ENCODE measurements around the gene GPRC5B. TPM values are rescaled to one million over a fixed set of nuclear protein-coding genes. Genes with fewer than 3 reads are reported as not detected.
A peak's percentile ranks its signal among the peaks of the same experiment; 100 is the strongest.

Gene GPRC5B
- total RNA-seq, 2 experiments from 2014 or later, result 0.18 TPM; not detected in 1

DNA sequence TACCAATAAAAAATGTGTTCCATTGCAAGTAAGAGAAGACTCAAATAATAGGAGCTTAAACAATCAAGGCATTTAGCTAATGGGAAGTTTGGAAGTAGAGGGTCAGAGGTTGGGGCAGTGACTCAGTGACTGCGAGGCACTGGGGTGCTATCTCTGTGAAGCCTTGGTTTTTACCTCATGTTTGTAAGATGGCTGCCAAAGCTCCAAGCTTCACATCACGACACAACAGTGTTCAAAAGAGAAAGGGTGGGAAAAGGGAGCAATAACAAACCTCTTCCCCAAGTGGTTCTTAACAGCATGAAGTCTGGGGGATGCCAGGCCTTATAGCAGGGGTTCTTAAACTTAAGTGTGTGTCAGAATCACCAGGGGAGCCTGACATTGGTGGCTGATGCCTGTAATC lies 26.6 kb upstream of the GPRC5B start:
- peaks cover 8% of the 10 kb centered on the region for H3K27me3 Mint-ChIP-seq
- H3K9me3 Mint-ChIP-seq, result no peaks in the 10 kb centered on the region
- H3K4me1 Mint-ChIP-seq, result peaks cover 7% of the 10 kb centered on the region
- DNase-seq, result no peak
- no peak overlapping the region for H3K27ac Mint-ChIP-seq
- ChIA-PET POLR2A (no interaction called here), CTCF (interaction anchor here (1.0 kb wide), 1 partner anchor 389 kb away, joined by 3 read pairs; no protein-coding TSS in a partner anchor)
- no peaks in the 10 kb centered on the region for H3K36me3 Mint-ChIP-seq (ENCODE audit: low read depth)
- H3K4me3 Mint-ChIP-seq, result no peak overlapping the region

DNA sequence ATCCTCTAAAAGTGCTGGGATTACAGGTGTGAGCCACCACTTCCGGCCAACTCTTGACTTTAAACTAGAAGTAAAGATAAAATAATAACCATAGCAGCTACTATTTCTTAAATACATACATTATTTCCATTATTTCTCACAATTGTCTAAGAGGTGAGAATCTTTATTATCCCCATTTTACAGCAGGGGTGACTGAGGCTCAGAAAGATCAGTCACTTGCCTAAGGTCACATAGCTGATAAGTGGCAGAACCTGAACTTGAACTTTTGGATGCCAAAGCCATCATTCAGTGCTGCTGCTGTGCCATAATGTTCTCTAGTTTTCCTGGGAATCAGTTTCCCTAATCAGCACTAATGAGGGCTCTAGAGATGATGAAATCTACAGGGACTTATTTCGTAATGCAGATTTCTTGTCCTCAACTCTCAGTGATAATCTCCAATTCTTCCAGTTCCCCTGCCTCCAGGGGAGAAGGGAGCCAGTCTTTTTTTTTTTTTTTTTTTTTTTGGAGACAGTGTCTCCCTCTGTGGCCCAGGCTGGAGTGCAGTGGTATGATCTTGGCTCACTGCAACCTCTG lies 25.2 kb upstream of the GPRC5B start:
- CTCF ChIA-PET, result interaction anchor here (1.1 to 3.7 kb wide), 3 partner anchors 11 to 475 kb away, joined by 4 to 56 read pairs (median 56); no protein-coding TSS in a partner anchor
- DNase-seq, result no peak
- Mint-ChIP-seq H3K4me3 (no peak overlapping the region), H3K27me3 (peaks cover 8% of the 10 kb centered on the region), H3K27ac (no peak overlapping the region), H3K4me1 (peaks cover 7% of the 10 kb centered on the region), H3K9me3 (no peaks in the 10 kb centered on the region), H3K36me3 (ENCODE audit: low read depth) (no peaks in the 10 kb centered on the region)
- POLR2A ChIA-PET, result no interaction called here

DNA sequence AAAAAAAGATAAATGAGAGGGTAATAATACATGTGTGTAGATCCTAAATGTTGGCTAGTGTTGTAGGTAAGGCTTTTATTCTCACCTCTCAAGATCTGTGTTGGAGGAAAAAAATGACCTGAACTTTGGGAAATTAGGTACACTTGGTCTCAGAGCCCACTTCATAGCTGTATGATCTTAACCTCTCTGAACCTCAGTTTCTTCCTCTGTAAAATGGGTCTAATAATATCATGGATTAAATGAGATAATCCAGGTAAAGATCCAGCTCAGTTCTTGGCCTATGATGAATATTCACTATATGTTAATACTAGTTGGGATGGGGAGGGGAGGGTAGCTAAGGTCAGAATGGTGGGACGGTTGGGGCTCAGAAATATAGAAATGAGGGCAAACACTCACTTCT lies 24.3 kb upstream of the GPRC5B start:
- peaks cover 7% of the 10 kb centered on the region for H3K4me1 Mint-ChIP-seq
- H3K36me3 Mint-ChIP-seq (ENCODE audit: low read depth), result no peaks in the 10 kb centered on the region
- DNase-seq, result no peak
- CTCF ChIA-PET, result interaction anchor here (1.9 to 3.7 kb wide), 3 partner anchors 11 to 476 kb away, joined by 10 to 56 read pairs (median 56); no protein-coding TSS in a partner anchor
- peaks cover 8% of the 10 kb centered on the region for H3K27me3 Mint-ChIP-seq
- POLR2A ChIA-PET, result no interaction called here
- no peak overlapping the region for H3K27ac Mint-ChIP-seq
- no peaks in the 10 kb centered on the region for H3K9me3 Mint-ChIP-seq
- H3K4me3 Mint-ChIP-seq, result no peak overlapping the region

DNA sequence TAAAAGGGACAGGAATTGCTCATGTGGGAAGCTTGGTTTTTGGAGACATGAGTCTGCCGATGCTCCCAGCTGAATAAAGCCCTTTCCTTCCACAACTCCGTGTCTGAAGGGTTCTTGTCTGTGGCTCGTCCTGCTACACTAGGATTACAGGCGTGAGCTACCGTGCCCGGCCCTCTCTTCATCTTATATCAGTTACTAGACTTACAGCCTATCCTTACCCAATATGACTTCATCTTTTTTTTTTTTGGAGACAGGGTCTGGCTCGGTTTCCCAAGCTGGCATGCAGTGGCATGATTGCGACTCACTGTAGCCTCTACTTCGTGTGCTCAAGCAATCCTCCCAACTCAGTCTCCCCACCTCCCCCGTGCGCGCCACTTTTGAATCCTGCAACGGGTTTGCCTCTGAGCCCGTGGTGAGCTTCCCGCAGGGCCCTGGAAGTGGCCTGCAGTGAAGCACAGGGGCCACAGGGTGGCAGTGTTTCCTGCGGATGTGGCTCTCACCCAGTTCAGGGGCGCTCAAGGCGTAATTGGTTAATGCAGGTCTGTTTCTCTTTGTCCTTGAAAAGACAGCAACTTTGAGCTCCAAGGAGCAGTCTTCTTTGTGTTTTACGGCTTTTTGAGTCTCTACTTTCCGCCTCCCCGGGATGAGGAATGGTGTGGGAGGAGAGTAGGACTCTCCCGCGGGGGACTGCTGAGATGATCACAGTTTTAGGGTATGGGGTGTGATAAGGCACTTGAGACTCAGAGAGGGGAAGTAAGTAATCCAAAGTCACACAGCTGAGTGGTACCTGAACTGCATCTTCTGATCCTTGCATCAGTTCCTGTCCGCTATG lies 22.7 kb upstream of the GPRC5B start:
- ChIA-PET CTCF (interaction anchor here (0.6 to 3.7 kb wide), 33 partner anchors 9 to 477 kb away, joined by 3 to 56 read pairs (median 5); partner anchors contain the start of gene GPRC5B), POLR2A (interaction anchor here (0.9 kb wide), 2 partner anchors 8 to 393 kb away, joined by 5 to 8 read pairs; no protein-coding TSS in a partner anchor)
- DNase-seq, result peak; percentile 76
- Mint-ChIP-seq H3K4me3 (no peak overlapping the region), H3K27me3 (peaks cover 5% of the 10 kb centered on the region), H3K27ac (no peak overlapping the region), H3K9me3 (no peaks in the 10 kb centered on the region), H3K36me3 (ENCODE audit: low read depth) (no peaks in the 10 kb centered on the region), H3K4me1 (peaks cover 7% of the 10 kb centered on the region)

DNA sequence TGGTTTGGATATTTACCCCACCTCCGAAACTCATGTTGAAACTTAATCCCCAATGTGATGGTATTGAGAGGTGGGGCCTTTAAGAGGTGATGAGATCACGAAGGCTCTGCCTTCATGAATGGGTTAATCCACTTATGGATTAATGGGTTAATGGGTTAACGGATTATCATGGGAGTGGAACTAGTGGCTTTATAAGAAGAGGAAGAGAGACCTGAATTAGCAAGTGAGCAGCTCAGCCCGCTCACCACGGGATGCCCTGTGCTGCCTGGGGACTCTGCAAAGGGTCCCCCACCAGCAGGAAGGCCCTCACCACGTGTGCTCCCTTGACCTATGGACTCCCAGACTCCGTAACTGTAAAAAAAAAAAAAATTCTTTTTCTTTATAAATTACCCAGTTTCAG lies 16.5 kb upstream of the GPRC5B start:
- H3K27ac Mint-ChIP-seq, result no peak overlapping the region
- no peaks in the 10 kb centered on the region for H3K36me3 Mint-ChIP-seq (ENCODE audit: low read depth)
- no peaks in the 10 kb centered on the region for H3K4me1 Mint-ChIP-seq
- no peaks in the 10 kb centered on the region for H3K9me3 Mint-ChIP-seq
- ChIA-PET CTCF (interaction anchor here (1.0 to 2.0 kb wide), 3 partner anchors 12 to 484 kb away, joined by 3 to 7 read pairs (median 3); no protein-coding TSS in a partner anchor), POLR2A (no interaction called here)
- DNase-seq, result no peak
- H3K27me3 Mint-ChIP-seq, result peaks cover 2% of the 10 kb centered on the region
- H3K4me3 Mint-ChIP-seq, result no peak overlapping the region

DNA sequence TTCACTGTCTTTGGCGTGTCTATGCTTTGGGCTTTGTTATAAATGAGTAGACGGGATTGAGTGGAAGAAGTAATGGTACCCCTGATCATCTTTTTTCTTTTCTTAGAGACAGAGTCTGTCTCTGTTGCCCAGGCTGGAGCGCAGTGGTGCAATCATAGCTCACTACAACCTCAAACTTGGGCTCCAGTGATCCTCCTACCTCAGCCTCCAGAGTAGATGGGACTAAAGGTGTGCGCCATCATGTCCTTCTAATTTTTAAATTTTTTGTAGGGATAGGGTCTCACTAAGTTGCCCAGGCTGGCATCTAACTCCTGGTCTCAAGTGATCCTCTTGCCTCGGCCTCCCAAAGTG lies 14.9 kb upstream of the GPRC5B start:
- no peak overlapping the region for H3K27ac Mint-ChIP-seq
- DNase-seq, result no peak

DNA sequence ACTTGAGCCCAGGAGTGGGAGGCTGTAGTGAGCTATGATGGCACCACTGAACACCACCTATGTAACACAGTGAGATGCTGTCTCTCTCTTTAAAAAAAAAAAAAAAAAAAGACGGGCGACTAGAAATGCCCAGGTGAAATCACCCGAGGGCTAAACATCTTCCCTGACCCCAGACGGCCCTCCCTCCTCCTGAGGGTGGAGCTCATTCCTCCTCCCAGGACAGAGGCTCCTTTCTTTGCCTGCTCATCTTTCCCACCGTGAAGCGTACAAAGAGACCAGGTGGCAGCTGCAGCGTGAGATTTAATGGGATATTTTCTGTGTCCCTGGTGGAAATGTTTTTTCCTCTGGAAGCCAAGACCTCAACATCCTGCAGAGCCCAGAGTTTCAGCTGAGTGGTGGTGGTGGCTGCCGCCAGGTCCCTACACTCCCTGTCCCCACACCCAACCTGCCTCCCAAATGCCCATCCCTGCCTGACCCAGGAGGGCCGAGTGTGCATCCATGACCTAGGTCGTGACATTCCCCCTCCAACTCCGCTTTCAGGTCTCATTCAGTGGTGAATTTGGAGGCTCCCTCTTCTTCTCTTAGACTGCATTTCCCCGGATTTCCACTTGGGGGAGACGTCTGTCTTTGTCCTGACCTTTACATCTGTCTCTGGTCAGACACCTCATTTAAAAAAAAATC lies 14.4 kb upstream of the GPRC5B start:
- CTCF ChIA-PET, result interaction anchor here (0.6 to 2.3 kb wide), 14 partner anchors 8 to 1108 kb away, joined by 3 to 23 read pairs (median 4); partner anchors contain the start of gene VPS35L
- Mint-ChIP-seq H3K4me3 (no peak overlapping the region), H3K4me1 (no peaks in the 10 kb centered on the region), H3K9me3 (no peaks in the 10 kb centered on the region), H3K27me3 (peaks cover 2% of the 10 kb centered on the region), H3K36me3 (ENCODE audit: low read depth) (no peaks in the 10 kb centered on the region), H3K27ac (no peak overlapping the region)
- DNase-seq, result peak; percentile 46
- POLR2A ChIA-PET, result interaction anchor here (1.2 kb wide), 1 partner anchor 8 kb away, joined by 5 read pairs; no protein-coding TSS in a partner anchor

More for the DNA sequence above, 14.9 kb upstream of the GPRC5B start:
- no peaks in the 10 kb centered on the region for H3K9me3 Mint-ChIP-seq
- no peaks in the 10 kb centered on the region for H3K4me1 Mint-ChIP-seq
- no peak overlapping the region for H3K4me3 Mint-ChIP-seq
- CTCF ChIA-PET, result interaction anchor here (0.9 to 2.3 kb wide), 11 partner anchors 8 to 484 kb away, joined by 3 to 23 read pairs (median 4); partner anchors contain the start of genes GPRC5B and VPS35L
- H3K27me3 Mint-ChIP-seq, result peaks cover 2% of the 10 kb centered on the region
- no peaks in the 10 kb centered on the region for H3K36me3 Mint-ChIP-seq (ENCODE audit: low read depth)
- POLR2A ChIA-PET, result interaction anchor here (1.2 kb wide), 1 partner anchor 8 kb away, joined by 5 read pairs; no protein-coding TSS in a partner anchor

DNA sequence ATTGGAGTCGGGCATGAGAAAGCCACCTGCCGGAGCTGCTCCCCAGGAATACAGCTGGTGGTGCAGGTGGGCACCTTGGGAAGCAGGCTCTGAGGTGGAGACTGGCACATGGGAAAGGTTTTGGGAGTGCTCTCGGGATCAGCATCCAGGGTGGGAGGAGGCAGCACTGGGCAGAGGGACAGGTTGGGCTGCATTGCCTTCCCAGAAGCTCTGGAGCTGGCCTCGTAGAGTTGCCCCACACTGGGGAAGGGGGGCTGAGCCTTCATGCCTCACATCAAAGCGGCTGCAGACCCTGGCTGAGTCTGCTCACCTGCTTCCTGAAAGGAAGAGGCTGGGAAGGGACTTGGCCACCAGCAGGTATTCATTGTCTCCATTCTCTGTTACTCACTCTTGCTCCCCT lies 13.5 kb upstream of the GPRC5B start:
- ChIA-PET POLR2A (no interaction called here), CTCF (interaction anchor here (0.6 to 2.3 kb wide), 9 partner anchors 9 to 402 kb away, joined by 3 to 23 read pairs (median 4); partner anchors contain the start of gene VPS35L)
- Mint-ChIP-seq H3K4me1 (no peaks in the 10 kb centered on the region), H3K9me3 (no peaks in the 10 kb centered on the region), H3K4me3 (no peak overlapping the region), H3K27ac (no peak overlapping the region), H3K36me3 (ENCODE audit: low read depth) (no peaks in the 10 kb centered on the region), H3K27me3 (peaks cover 4% of the 10 kb centered on the region)
- no peak for DNase-seq

DNA sequence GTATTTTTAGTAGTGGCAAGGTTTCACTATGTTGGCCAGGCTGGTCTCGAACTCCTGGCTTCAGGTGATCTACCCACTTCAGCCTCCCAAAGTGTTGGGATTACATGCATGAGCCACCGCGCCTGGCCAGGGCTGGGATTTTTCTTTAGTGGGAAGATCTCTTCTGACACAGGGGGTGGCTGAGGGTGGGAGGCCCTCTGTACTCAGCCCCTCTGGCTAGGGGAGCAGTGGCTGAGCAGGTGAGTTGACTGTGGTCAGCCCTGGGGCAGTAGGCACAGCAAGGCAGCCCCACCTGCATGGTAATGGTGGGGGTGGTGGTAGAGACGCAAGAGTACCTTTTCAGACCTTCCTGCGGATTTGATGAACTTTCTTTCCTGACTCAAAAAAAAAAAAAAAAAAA lies 12.3 kb upstream of the GPRC5B start:
- ChIA-PET POLR2A (no interaction called here), CTCF (no interaction called here)
- Mint-ChIP-seq H3K27me3 (peaks cover 4% of the 10 kb centered on the region), H3K36me3 (ENCODE audit: low read depth) (no peaks in the 10 kb centered on the region), H3K4me1 (no peaks in the 10 kb centered on the region), H3K4me3 (no peak overlapping the region), H3K27ac (no peak overlapping the region), H3K9me3 (no peaks in the 10 kb centered on the region)
- no peak for DNase-seq

DNA sequence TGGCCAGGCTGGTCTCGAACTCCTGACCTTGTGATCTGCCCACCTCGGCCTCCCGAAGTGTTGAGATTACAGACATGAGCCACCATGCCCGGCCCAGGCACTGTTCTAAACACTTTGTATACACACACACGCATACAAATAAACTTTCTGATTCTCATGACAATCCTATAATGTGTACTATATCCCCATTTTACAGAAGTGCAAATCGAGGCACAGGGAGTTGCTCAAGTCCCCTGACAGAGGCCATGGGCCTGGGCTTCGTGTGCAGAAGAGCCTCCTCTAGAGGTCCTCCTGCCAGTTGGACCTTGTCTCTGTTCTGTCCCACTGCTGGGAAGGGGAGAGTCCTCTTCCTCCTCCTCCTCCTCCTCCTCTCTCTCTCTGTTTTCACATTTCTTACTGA lies 9.9 kb upstream of the GPRC5B start:
- Mint-ChIP-seq H3K36me3 (ENCODE audit: low read depth) (no peaks in the 10 kb centered on the region), H3K9me3 (no peaks in the 10 kb centered on the region), H3K27ac (no peak overlapping the region), H3K4me3 (no peak overlapping the region), H3K4me1 (no peaks in the 10 kb centered on the region), H3K27me3 (peaks cover 4% of the 10 kb centered on the region)
- ChIA-PET CTCF (interaction anchor here (0.7 kb wide), 1 partner anchor 309 kb away, joined by 3 read pairs; no protein-coding TSS in a partner anchor), POLR2A (no interaction called here)
- DNase-seq, result no peak

DNA sequence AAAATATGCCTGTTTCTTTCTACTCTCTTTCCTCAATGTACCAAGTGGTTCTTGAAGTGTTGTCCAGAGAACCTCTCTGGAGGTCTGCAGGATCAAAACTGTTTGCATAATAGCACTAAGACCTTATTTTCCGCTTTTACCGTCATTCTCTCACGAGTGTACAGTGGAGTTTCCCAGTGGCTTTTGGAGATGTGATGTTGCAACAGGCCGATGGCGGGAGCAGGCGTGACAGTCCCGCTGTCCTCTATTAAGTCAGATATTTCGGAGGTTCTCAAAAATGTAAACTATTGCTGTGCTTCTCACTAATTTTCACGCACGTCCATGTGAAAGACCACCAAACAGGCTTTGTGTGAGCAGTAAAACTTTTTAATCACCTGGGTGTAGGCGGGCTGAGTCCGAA lies 8.3 kb upstream of the GPRC5B start:
- H3K27ac Mint-ChIP-seq, result no peak overlapping the region
- H3K36me3 Mint-ChIP-seq (ENCODE audit: low read depth), result no peaks in the 10 kb centered on the region
- ChIA-PET POLR2A (no interaction called here), CTCF (no interaction called here)
- H3K27me3 Mint-ChIP-seq, result peaks cover 2% of the 10 kb centered on the region
- H3K4me3 Mint-ChIP-seq, result no peak overlapping the region
- no peak for DNase-seq
- no peaks in the 10 kb centered on the region for H3K9me3 Mint-ChIP-seq
- no peaks in the 10 kb centered on the region for H3K4me1 Mint-ChIP-seq

DNA sequence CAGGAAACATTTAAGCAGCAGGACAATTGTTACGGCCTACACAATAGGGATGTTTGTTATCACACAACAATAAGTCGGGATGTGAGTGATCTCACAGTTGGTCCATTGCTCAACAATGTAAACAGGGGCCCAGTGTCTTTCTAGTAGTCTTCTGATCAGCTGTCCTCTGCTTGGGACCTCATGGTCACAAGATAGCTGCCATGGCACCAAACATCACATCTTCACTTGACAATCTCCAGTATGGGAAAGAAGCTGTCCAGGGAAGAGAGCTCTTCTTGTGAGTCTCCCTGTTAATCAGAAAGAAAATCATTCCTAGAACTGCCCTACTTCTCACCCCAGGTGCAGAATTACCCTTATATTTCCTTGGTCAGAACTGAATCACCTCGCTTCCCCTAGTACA lies 6.3 kb upstream of the GPRC5B start:
- CTCF ChIA-PET, result interaction anchor here (1.3 to 2.3 kb wide), 5 partner anchors 16 to 335 kb away, joined by 3 to 8 read pairs (median 5); partner anchors contain the start of gene VPS35L

DNA sequence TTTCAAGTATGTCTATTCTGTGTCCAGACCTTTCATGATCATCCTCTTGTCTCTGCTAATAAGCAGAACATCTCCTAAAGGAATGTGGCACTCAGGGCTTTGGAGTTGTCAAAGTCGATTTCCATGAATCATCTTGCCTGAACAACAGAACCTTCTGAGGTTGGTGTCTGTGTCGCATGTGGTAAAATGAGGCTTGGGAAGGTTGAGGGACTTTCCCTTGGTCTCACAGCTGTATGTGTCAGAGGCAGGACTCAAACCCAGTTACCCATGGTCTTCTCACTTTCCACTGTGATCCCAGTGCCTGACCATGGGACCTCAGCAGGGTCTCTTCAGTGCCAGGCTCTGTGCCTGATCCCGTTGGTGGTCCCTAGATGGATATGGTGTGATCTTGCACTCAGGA lies 4.2 kb upstream of the GPRC5B start:
- no peak for DNase-seq
- H3K36me3 Mint-ChIP-seq (ENCODE audit: low read depth), result peaks cover 2% of the 10 kb centered on the region

More for the DNA sequence above, 6.3 kb upstream of the GPRC5B start:
- no peak for DNase-seq
- Mint-ChIP-seq H3K27me3 (peaks cover 6% of the 10 kb centered on the region), H3K36me3 (ENCODE audit: low read depth) (no peaks in the 10 kb centered on the region), H3K27ac (no peak overlapping the region), H3K9me3 (no peaks in the 10 kb centered on the region), H3K4me1 (peaks cover 7% of the 10 kb centered on the region), H3K4me3 (no peak overlapping the region)
- POLR2A ChIA-PET, result no interaction called here

More for the DNA sequence above, 4.2 kb upstream of the GPRC5B start:
- Mint-ChIP-seq H3K27me3 (peaks cover 19% of the 10 kb centered on the region), H3K27ac (no peak overlapping the region), H3K4me3 (no peak overlapping the region), H3K9me3 (no peaks in the 10 kb centered on the region), H3K4me1 (peaks cover 17% of the 10 kb centered on the region)
- ChIA-PET CTCF (interaction anchor here (1.0 to 1.7 kb wide), 4 partner anchors 9 to 305 kb away, joined by 3 to 7 read pairs (median 4); no protein-coding TSS in a partner anchor), POLR2A (no interaction called here)

All from activated CD4-positive, alpha-beta memory T cell treated with anti-CD3 and anti-CD28 coated beads, Interleukin-2, amount 10 ng/mL, durations not matched to agents 7 days and 5 days (primary cell).